ENCODE data around the gene WWOX.

WWOX gene

GRCh38 chr16:79067600-79067999 is 968.1 kb downstream of the WWOX start:
- H3K4me1 ChIP-seq (ENCODE audit: control insufficient read depth in 1 of 2, insufficient read depth in 1 of 2, low read depth in 1 of 2, low read length in 1 of 2), result no peaks in the 10 kb centered on the region
- peaks cover 6% of the 10 kb centered on the region for H3K27me3 ChIP-seq
- H3K4me3 ChIP-seq (ENCODE audit: low read depth in 1 of 2, low read length in 1 of 2), result no peak overlapping the region
- H3K27ac ChIP-seq, result no peak overlapping the region
- H3K36me3 ChIP-seq, result no peaks in the 10 kb centered on the region
- H3K9me3 ChIP-seq, result no peaks in the 10 kb centered on the region
- TF ChIP-seq, protein P1, sequence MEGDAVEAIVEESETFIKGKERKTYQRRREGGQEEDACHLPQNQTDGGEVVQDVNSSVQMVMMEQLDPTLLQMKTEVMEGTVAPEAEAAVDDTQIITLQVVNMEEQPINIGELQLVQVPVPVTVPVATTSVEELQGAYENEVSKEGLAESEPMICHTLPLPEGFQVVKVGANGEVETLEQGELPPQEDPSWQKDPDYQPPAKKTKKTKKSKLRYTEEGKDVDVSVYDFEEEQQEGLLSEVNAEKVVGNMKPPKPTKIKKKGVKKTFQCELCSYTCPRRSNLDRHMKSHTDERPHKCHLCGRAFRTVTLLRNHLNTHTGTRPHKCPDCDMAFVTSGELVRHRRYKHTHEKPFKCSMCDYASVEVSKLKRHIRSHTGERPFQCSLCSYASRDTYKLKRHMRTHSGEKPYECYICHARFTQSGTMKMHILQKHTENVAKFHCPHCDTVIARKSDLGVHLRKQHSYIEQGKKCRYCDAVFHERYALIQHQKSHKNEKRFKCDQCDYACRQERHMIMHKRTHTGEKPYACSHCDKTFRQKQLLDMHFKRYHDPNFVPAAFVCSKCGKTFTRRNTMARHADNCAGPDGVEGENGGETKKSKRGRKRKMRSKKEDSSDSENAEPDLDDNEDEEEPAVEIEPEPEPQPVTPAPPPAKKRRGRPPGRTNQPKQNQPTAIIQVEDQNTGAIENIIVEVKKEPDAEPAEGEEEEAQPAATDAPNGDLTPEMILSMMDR (IDR thresholded peaks at IDR 0.05), result no peak

DNA sequence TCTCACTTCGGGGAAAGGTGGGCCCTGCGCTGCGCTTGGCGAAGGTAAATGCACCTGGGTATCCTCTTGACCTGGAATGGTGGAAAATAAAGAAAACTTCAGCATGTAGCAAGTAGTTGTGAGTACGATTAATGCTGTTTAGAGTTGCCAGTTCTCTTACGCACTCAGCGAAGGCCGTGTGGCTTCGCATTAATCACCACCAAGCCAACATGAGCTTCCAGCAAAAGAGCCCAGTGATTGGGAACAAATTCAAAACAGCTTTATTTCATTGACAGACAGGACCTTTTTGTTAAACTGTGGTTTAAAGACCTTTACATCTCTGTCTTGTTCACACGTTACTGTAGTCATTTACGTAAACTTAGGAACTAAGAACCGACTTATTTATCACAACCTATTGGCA is 969.7 kb downstream of the WWOX start:
- no peaks in the 10 kb centered on the region for H3K36me3 ChIP-seq

GRCh38 chr16:79069633-79070032 is 970.2 kb downstream of the WWOX start:
- no peaks in the 10 kb centered on the region for H3K36me3 ChIP-seq
- TF ChIP-seq, protein P1 (IDR thresholded peaks at IDR 0.05), result no peak
- H3K4me1 ChIP-seq (ENCODE audit: control insufficient read depth in 1 of 2, insufficient read depth in 1 of 2, low read depth in 1 of 2, low read length in 1 of 2), result peaks cover 2 to 6% of the 10 kb centered on the region in 2 experiments
- H3K9me3 ChIP-seq, result no peaks in the 10 kb centered on the region
- H3K27ac ChIP-seq, result no peak overlapping the region
- no peak overlapping the region for H3K4me3 ChIP-seq (ENCODE audit: low read depth in 1 of 2, low read length in 1 of 2)
- peaks cover 19% of the 10 kb centered on the region for H3K27me3 ChIP-seq

More for the DNA sequence above, 969.7 kb downstream of the WWOX start:
- H3K27me3 ChIP-seq, result peaks cover 14% of the 10 kb centered on the region
- peaks cover 2 to 6% of the 10 kb centered on the region in 2 experiments for H3K4me1 ChIP-seq (ENCODE audit: control insufficient read depth in 1 of 2, insufficient read depth in 1 of 2, low read depth in 1 of 2, low read length in 1 of 2)
- H3K9me3 ChIP-seq, result no peaks in the 10 kb centered on the region
- no peak overlapping the region for H3K27ac ChIP-seq
- TF ChIP-seq, protein P1 (IDR thresholded peaks at IDR 0.05), result no peak
- H3K4me3 ChIP-seq (ENCODE audit: low read depth in 1 of 2, low read length in 1 of 2), result no peak overlapping the region

- Histone ChIP-seq H3K4me1 (ENCODE audit: control insufficient read depth in 1 of 2, insufficient read depth in 1 of 2, low read depth in 1 of 2, low read length in 1 of 2) (peaks cover 2 to 6% of the 10 kb centered on the region in 2 experiments), H3K27ac (no peak overlapping the region)
- TF ChIP-seq, protein P1 (IDR thresholded peaks at IDR 0.05), result no peak
These were observed 972.0 kb downstream of the WWOX start for GRCh38 chr16:79071424-79071823.

GRCh38 chr16:79072517-79072916 is 973.1 kb downstream of the WWOX start:
- TF ChIP-seq, protein P1 (IDR thresholded peaks at IDR 0.05), result no peak
- H3K27me3 ChIP-seq, result peaks cover 30% of the 10 kb centered on the region
- no peak overlapping the region for H3K4me3 ChIP-seq (ENCODE audit: low read depth in 1 of 2, low read length in 1 of 2)

More at GRCh38 chr16:79071424-79071823, 972.0 kb downstream of the WWOX start:
- no peaks in the 10 kb centered on the region for H3K36me3 ChIP-seq
- no peaks in the 10 kb centered on the region for H3K9me3 ChIP-seq
- H3K4me3 ChIP-seq (ENCODE audit: low read depth in 1 of 2, low read length in 1 of 2), result no peak overlapping the region
- H3K27me3 ChIP-seq, result peaks cover 30% of the 10 kb centered on the region

GRCh38 chr16:79073566-79073965 is 974.1 kb downstream of the WWOX start:
- H3K27me3 ChIP-seq, result peaks cover 30% of the 10 kb centered on the region
- peak overlapping the region; percentile 18 for H3K27ac ChIP-seq
- no peaks in the 10 kb centered on the region for H3K9me3 ChIP-seq
- TF ChIP-seq, protein P1 (IDR thresholded peaks at IDR 0.05), result no peak
- peaks cover 2 to 6% of the 10 kb centered on the region in 2 experiments for H3K4me1 ChIP-seq (ENCODE audit: control insufficient read depth in 1 of 2, insufficient read depth in 1 of 2, low read depth in 1 of 2, low read length in 1 of 2)
- H3K36me3 ChIP-seq, result no peaks in the 10 kb centered on the region
- no peak overlapping the region for H3K4me3 ChIP-seq (ENCODE audit: low read depth in 1 of 2, low read length in 1 of 2)

More at GRCh38 chr16:79072517-79072916, 973.1 kb downstream of the WWOX start:
- no peaks in the 10 kb centered on the region for H3K36me3 ChIP-seq
- H3K9me3 ChIP-seq, result no peaks in the 10 kb centered on the region
- no peak overlapping the region for H3K27ac ChIP-seq
- peaks cover 2 to 6% of the 10 kb centered on the region in 2 experiments for H3K4me1 ChIP-seq (ENCODE audit: control insufficient read depth in 1 of 2, insufficient read depth in 1 of 2, low read depth in 1 of 2, low read length in 1 of 2)
